Prostate gland (tissue), 2 donors: ENCODE data around the gene NUTM2D.
"Not testable (repeated sequence)": the region's sequence is repeated elsewhere in the genome, so short reads cannot be mapped to it uniquely, and the experiment has no call there.

Experiments used
- CTCF ChIP-seq, 4 experiments: fragments of 200-600 bp in 2 of 4; fragments of 450-650 bp in 2 of 4; sonication (generic) in 2 of 4; IDR thresholded peaks; 1 replicate in 3 of 4; 2 replicates in 1 of 4; pipeline ENCODE4 v1.5.1; 2016 to 2019; ENCODE audit warnings: antibody characterized with exemption in 4 of 4, mild to moderate bottlenecking in 2 of 4, moderate library complexity in 2 of 4
- POLR2A ChIP-seq: fragments of 450-650 bp; IDR thresholded peaks from one replicate; pipeline ENCODE4 v1.6.1; 2016; ENCODE audit warnings: antibody characterized with exemption, mild to moderate bottlenecking

GRCh38 chr10:87309657-87310056 is 47.9 kb upstream of the NUTM2D start:
- not testable (repeated sequence) for TF ChIP-seq CTCF (IDR thresholded peaks at IDR 0.05); POLR2A
